Neural crest cell (in vitro differentiated cells): ENCODE results near the gene DPH6. TPM values are rescaled to one million over a fixed set of nuclear protein-coding genes. Genes with fewer than 3 reads are reported as not detected.

Experiments used
- DNase-seq: peaks from one replicate; pipeline ENCODE4 v3.0.0; 2021; ENCODE audit warnings: low read depth, mixed read lengths, low spot score
- H3K27ac Mint-ChIP-seq: one replicate; pipeline ENCODE4 v1.8.0; 2021; ENCODE audit warnings: mild to moderate bottlenecking, mixed read lengths; ENCODE audit not compliant: unreplicated experiment
- H3K27me3 Mint-ChIP-seq: 2 replicates; pipeline ENCODE4 v1.8.0; 2021; ENCODE audit warnings: low read depth, mild to moderate bottlenecking, mixed read lengths
- H3K36me3 Mint-ChIP-seq: 2 replicates; pipeline ENCODE4 v1.8.0; 2021; ENCODE audit warnings: low read depth, mild to moderate bottlenecking, mixed read lengths
- H3K4me1 Mint-ChIP-seq: 2 replicates; pipeline ENCODE4 v1.8.0; 2021; ENCODE audit warnings: mixed read lengths
- H3K4me3 Mint-ChIP-seq: one replicate; pipeline ENCODE4 v1.8.0; 2021; ENCODE audit warnings: mild to moderate bottlenecking, mixed read lengths
- H3K9me3 Mint-ChIP-seq: 2 replicates; pipeline ENCODE4 v1.8.0; 2021; ENCODE audit warnings: mixed read lengths
- CTCF ChIP-seq: fragments of 200-600 bp; sonication (generic); conservative IDR thresholded peaks from 2 replicates; pipeline ENCODE4 v1.5.0; 2021; ENCODE audit warnings: antibody characterized with exemption, mild to moderate bottlenecking
- total RNA-seq: library from RNA; stranded (reverse); gene quantifications from 2 replicates; pipeline ENCODE4 v1.2.1, GENCODE V29; 2021

DPH6 gene
- total RNA-seq, 1 donor from 2014 or later: 20.1 TPM

- no peak overlapping the region for H3K27ac Mint-ChIP-seq
- H3K4me3 Mint-ChIP-seq: no peak overlapping the region
- no peaks in the 10 kb centered on the region for H3K36me3 Mint-ChIP-seq
- H3K4me1 Mint-ChIP-seq: peaks cover 13% of the 10 kb centered on the region
- TF ChIP-seq CTCF: no peak
- DNase-seq: no peak
- H3K27me3 Mint-ChIP-seq: no peaks in the 10 kb centered on the region
- H3K9me3 Mint-ChIP-seq: no peaks in the 10 kb centered on the region
These were observed 5.1 kb downstream of the DPH6 start for GRCh38 chr15:35540885-35541284.

DNA sequence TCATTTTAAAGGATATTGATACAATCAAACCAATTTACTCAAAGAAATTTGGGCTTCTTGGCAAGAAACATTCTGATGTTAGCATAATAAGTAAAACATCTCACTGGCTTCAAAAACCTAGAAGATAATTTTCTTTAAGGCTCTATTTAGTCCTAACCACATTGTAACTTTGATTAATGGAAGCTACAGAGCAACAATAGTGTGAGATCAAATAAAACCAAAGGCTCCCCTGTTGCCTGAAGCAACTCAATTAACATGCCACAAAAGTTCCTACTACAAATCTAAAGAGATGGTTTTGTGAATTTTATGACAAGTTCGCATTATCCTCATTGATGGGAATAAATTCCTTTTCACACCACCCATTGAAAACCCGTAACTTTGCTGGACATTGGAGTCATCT, 5.9 kb downstream of the DPH6 start:
- Mint-ChIP-seq H3K9me3 (no peaks in the 10 kb centered on the region), H3K4me1 (peaks cover 5% of the 10 kb centered on the region), H3K27me3 (no peaks in the 10 kb centered on the region), H3K36me3 (no peaks in the 10 kb centered on the region), H3K4me3 (no peak overlapping the region), H3K27ac (no peak overlapping the region)
- no peak for TF ChIP-seq CTCF
- no peak for DNase-seq

- Mint-ChIP-seq H3K4me1 (no peaks in the 10 kb centered on the region), H3K36me3 (peaks cover 14% of the 10 kb centered on the region), H3K4me3 (no peak overlapping the region), H3K9me3 (no peaks in the 10 kb centered on the region), H3K27me3 (no peaks in the 10 kb centered on the region), H3K27ac (no peak overlapping the region)
- DNase-seq: no peak
- TF ChIP-seq CTCF: no peak
These were observed 10.5 kb downstream of the DPH6 start for GRCh38 chr15:35535365-35535916.

- no peak for TF ChIP-seq CTCF
- H3K27me3 Mint-ChIP-seq: no peaks in the 10 kb centered on the region
- H3K4me3 Mint-ChIP-seq: no peak overlapping the region
- peaks cover 17% of the 10 kb centered on the region for H3K36me3 Mint-ChIP-seq
- no peak overlapping the region for H3K27ac Mint-ChIP-seq
- H3K9me3 Mint-ChIP-seq: peaks cover 4% of the 10 kb centered on the region
- H3K4me1 Mint-ChIP-seq: no peaks in the 10 kb centered on the region
- DNase-seq: no peak
These were observed 12.5 kb downstream of the DPH6 start for GRCh38 chr15:35533130-35534110.

DNA sequence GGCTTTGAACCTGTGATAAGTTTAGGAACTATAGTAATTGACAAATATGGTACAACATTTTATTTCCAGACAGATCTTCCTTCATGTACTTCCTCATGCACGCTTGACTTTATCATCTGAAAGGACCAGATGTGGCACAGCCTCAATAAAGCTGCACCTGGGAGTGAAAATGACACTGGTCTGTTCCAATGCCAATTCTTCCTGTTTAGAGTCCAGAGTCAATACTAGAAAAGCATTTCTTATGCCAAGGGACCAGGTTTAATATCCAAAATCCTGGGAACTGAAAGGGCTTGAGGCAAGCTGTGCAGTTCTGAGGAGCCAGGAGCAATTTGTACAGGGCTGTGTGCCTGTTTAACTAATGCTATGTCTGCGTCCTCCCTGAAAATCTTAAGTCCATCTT, 15.3 kb downstream of the DPH6 start:
- H3K36me3 Mint-ChIP-seq: peaks cover 22% of the 10 kb centered on the region
- no peak overlapping the region for H3K27ac Mint-ChIP-seq
- no peak overlapping the region for H3K4me3 Mint-ChIP-seq
- peaks cover 4% of the 10 kb centered on the region for H3K9me3 Mint-ChIP-seq
- H3K4me1 Mint-ChIP-seq: no peaks in the 10 kb centered on the region
- no peak for TF ChIP-seq CTCF
- no peak for DNase-seq
- H3K27me3 Mint-ChIP-seq: no peaks in the 10 kb centered on the region
